ENCODE measurements around the gene SDSL.

Gene SDSL

GRCh38 chr12:113420996-113421595 is 1.1 kb upstream of the SDSL start:
- DNase-seq (ENCODE audit: low read depth): no peak

GRCh38 chr12:113422886-113423669 is 898 bp downstream of the SDSL start:
- no peak for DNase-seq (ENCODE audit: low read depth)

GRCh38 chr12:113424456-113424855 is 2.3 kb downstream of the SDSL start:
- no peak for DNase-seq (ENCODE audit: low read depth)

DNA sequence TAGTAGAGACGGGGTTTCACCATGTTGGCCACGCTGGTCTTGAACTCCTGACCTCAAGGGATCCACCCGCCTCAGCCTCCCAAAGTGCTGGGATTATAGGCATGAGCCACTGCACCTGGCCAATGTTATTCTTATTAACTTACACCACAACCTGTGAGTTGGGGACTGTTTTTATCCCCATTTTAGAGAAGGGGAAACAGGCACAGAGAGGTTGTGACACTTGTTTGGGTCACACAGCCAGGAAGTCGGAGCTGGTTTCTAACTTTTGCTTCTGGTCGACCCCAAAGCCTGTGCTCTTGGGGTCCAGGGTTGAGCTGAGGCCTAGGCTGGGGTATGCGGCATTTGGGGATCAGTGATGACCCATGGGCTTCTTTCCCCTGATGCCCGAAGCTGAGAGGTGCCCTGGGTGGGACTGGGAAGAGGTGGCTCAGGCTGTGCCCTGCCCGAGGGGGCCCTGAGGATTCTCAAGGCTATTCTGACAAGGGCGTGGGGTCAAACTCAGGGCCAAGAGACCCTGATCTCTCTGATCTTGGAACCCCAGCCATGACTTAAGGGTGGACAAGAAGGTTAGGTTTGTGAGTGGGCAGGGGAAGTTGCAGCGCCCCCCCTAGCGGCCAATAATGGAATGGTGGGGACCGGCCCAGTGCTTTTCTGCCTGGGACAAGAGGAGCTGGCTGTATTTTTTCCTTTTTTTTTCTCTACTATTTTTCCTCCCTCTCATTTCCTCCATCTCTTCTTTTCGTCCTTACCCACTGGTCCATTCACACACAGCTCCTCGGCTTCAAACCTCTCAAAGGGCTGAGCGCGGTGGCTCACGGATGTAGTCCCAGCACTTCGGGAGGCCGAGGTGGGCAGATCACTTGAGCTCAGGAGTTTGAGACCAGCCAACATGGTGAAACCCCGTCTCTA is 3.0 kb downstream of the SDSL start:
- peak; percentile 60 for DNase-seq (ENCODE audit: low read depth)

- DNase-seq (ENCODE audit: low read depth): no peak
Observed at GRCh38 chr12:113425960-113426453, 3.8 kb downstream of the SDSL start.

DNA sequence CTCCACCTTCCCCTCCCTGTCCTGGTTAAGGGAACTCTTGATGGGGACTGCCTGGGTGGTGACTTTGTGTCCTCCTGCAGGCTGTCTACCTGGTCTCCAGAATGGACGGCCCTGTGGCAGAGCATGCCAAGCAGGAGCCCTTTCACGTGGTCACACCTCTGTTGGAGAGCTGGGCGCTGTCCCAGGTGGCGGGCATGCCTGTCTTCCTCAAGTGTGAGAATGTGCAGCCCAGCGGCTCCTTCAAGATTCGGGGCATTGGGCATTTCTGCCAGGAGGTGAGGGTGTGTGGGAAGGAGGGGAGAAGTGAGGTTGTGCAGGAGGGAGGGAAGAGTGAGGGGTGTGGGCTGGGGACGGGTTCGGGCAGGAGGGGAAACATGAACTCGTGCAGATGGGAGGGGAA is 5.7 kb downstream of the SDSL start:
- DNase-seq (ENCODE audit: low read depth): no peak

GRCh38 chr12:113428482-113428881 is 6.3 kb downstream of the SDSL start:
- no peak for DNase-seq (ENCODE audit: low read depth)

- DNase-seq (ENCODE audit: low read depth): no peak
Observed at GRCh38 chr12:113432986-113433385, 10.8 kb downstream of the SDSL start.

DNA sequence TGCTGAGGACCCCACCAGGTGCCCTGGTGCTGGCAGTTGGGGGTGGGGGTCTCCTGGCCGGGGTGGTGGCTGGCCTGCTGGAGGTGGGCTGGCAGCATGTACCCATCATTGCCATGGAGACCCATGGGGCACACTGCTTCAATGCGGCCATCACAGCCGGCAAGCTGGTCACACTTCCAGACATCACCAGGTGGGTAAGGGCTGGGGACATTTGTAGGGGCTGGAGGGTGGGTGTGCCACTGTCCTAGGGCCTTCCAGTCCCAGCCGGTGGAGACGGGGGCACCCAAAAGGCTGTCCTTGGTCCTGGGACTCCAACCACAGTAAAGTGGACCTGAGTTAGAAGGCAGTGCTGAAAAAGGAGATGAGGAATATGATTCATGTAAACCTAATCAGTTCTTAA is 13.2 kb downstream of the SDSL start:
- DNase-seq (ENCODE audit: low read depth): no peak

DNA sequence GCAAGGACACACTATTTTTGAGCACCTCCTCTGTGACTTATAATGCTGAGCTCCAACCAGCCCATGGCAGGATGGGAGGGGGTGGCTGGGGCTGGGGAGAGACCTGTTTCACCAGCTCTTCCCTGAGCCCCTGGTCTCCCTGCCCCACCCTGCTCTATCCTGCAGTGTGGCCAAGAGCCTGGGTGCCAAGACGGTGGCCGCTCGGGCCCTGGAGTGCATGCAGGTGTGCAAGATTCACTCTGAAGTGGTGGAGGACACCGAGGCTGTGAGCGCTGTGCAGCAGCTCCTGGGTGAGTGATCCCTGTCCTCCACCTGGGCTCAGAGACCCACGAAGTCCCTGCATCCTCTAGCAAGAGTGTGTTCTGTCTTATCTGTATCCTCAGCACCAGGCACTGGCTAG is 14.4 kb downstream of the SDSL start:
- no peak for DNase-seq (ENCODE audit: low read depth)

DNA sequence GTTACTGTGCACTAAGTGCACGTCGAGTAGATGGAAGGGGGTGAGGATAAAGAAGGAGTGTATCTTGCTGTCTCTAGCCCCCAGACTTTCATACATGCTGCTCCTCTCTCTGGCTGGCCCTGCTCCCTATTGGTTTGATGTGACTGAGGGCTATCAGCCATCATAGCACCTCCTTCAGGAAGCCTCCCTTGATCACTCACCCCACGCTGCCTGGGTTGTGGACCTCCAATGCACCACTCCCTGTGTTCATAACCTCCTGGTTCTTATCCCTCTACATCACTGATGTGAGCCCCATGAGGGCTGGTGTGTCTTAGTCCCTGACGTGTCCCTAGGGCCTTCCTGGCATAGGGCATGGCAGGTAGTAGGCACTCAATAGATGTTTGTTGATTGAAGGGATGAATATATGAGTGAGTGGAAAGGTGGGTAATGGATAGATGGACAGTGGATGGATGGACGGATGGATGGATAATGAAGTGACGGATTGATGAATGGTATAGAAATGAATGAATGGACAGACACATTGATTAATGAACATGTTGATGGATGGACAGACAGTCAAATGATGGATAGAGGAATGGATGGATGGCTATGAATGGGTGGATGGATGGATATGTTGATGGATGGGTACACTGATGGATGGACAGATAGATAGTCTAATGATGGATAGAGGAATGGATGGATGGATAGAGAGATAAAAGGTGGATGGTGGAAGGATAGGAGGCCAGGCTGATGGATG is 15.0 kb downstream of the SDSL start:
- no peak for DNase-seq (ENCODE audit: low read depth)

- no peak for DNase-seq (ENCODE audit: low read depth)
Observed at GRCh38 chr12:113437729-113438100, 15.5 kb downstream of the SDSL start.

GRCh38 chr12:113438523-113439300 is 16.5 kb downstream of the SDSL start:
- no peak for DNase-seq (ENCODE audit: low read depth)

- no peak for DNase-seq (ENCODE audit: low read depth)
Observed at GRCh38 chr12:113439301-113439597, 17.1 kb downstream of the SDSL start.

GRCh38 chr12:113439606-113440030 is 17.4 kb downstream of the SDSL start:
- DNase-seq (ENCODE audit: low read depth): peak; percentile 66

GRCh38 chr12:113440336-113440735 is 18.2 kb downstream of the SDSL start:
- DNase-seq (ENCODE audit: low read depth): no peak

GRCh38 chr12:113440947-113441782 is 19.0 kb downstream of the SDSL start:
- no peak for DNase-seq (ENCODE audit: low read depth)

DNA sequence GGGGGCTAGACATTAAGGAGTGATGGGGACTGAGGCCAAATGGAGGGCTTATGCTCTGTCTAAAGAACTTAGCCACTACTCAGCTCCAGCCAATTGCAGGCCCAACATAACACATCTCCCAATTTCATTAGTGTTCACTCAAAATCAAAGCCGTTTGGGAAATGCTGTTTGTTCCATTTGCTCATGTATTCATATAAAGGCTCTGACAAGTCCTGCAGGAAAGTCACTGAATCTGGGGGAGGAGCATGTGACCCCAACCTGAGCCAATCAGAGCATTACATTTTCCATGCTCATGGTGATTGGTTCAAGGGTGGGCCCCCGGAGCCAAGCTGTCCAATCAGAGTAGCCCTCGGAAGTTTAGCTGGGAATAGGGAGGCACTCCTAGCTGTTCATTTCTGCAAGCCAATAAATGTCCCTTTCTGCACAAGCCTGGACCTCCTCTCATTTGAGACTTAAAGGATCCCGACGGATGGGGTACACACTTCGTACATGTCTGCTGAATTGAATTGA is 20.9 kb downstream of the SDSL start:
- DNase-seq (ENCODE audit: low read depth): no peak

- DNase-seq (ENCODE audit: low read depth): no peak
Observed at GRCh38 chr12:113445544-113446171, 23.5 kb downstream of the SDSL start.

DNA sequence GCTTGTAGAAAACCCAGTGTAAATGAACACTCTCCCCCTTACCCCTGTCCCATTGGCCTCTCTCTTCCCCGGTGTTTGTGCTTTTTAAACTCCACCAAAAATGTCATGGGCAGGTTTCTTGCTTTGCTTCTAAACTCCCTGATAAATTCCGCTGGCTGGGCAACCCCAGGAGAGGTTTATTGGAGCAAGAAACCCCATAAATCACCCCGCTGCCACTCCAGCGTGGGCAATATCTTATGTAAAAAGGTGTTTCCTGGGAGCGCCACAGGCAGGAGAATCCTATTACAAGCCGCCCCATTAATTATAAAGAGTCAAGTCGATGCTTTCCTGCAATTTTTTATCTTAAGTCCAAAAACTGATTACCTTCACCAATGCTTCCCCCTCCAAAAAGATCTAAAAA is 26.7 kb downstream of the SDSL start:
- DNase-seq (ENCODE audit: low read depth): no peak

Measured in ELR (cell line).